GM18858 (cell line): ENCODE results near the gene ALKAL2.
A peak's percentile ranks its signal among the peaks of the same experiment; 100 is the strongest.
"Not testable (repeated sequence)": the region's sequence is repeated elsewhere in the genome, so short reads cannot be mapped to it uniquely, and the experiment has no call there.

ENCODE experiments used
- ATAC-seq: cut with Tn5 transposase; IDR thresholded peaks from one replicate; pipeline ENCODE4 v1.9.1; 2021; ENCODE audit not compliant: unreplicated experiment

Gene ALKAL2, protein sequence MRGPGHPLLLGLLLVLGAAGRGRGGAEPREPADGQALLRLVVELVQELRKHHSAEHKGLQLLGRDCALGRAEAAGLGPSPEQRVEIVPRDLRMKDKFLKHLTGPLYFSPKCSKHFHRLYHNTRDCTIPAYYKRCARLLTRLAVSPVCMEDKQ

DNA sequence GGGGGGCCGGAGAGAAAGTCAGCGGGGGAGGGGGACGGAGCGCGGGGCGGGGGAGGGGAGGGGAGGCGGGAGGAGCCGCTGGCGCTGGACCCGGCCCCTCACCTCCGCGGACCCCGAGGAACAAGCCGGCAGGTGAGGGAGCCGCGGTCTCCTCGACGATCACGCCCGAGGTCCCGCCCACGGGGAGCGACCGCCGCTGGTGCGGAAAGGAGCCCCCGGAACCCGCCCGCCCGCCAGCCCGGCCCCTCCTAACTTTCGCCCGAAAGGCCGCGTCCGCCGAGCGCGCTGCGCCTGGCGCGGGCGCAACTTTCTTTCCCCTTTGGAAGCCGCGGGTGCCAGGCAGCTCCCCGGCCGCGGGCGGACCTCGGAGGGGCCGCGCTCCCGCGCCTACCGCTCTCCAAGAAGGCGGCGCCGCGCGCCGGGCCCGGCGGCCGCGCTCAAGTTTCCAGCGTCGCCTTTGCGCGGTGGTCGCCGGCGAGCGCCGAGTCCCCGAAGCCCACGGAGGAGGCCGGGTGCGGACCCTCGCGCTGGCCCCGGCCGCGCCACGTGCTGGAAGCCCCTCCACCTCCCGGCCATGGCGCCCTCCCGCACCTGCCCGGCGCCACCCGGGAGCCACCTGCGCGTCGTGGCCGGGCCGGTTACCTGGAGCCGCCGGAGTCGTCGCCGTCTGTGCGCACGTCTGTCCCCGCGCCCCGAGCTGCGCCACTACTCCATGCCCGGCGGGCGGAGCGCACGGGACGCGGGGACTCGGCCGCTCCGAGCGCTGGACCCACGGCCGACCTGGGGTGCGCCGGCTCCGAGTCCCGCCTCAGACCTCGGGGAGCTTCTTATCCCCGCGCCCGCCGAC lies at the start of gene ALKAL2:
ALKAL2 (minus strand) TSS at position 181 of the 847 bp plus-strand sequence. CDS start 256 bp downstream, outside the sequence.
- no peak for ATAC-seq

DNA sequence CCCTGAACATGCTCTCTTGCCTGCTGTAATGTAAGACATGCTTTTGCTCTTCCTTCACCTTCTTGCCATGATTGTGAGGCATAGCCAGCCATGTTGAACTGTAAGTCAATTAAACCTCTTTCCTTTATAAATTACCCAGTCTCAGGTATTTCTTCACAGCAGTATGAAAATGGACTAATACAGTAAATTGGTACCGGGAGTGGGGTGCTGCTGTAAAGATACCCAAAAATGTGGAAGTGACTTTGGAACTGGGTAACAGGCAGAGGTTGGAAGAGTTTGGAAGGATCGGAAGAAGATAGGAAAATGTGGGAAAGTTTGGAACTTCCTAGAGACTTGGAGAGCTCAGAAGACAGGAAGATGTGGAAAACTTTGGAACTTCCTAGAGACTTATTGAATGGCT lies 49.1 kb upstream of the ALKAL2 start:
- not testable (repeated sequence) for ATAC-seq

DNA sequence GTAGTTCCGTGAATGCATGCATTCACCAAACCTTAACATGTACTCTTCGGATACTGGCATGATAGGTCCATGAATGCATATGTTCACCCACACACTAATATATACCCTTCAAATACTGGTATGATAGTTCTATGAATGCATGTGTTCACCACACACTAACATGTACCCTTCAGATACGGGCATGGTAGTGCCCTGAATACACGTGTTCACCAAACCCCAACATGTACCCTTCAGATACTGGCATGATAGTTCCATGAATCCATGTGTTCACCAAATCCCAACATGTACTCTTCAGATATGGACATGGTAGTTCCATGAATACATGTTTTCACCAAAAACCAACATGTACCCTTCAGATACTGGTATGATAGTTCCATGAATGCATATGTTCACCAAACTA lies 48.5 kb upstream of the ALKAL2 start:
- ATAC-seq: no peak

DNA sequence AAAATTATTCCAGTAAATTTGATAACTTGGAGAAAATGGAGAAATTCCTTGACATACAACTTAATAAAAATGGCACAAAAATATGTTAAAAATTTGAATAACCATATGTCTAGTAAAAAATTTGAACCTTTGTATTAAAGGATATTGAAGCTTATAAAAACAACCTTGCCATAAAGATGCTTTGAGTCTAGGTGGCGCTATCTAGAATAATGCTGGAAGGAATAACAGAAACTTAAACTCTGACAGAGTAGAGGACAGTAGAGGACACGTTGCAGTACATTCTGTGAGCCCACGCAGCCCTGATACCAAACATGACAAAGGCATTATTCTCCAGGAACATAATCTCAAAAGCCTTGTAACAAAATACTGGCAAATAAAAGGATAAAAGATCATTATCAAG lies 44.7 kb upstream of the ALKAL2 start:
- no peak for ATAC-seq

DNA sequence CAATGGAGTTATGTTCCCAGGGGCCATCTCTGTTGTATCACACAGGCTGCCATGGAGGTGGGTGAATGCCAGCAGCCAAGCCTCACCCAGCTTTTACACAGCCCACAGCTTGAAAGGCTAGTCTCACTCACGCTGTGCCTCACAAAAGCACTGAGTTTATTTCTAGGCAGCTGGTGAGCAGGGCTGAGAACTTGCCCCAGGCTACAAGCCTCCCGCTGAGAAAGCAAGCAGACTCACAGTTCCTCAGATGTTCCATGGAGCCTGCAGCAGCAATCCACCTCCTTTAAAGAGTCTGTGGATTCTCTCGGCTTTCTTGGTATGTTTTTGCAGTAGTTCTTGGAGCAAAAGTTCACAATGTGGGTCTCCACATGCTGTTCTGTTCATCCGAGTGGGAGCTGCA lies 40.9 kb upstream of the ALKAL2 start:
- ATAC-seq: no peak

DNA sequence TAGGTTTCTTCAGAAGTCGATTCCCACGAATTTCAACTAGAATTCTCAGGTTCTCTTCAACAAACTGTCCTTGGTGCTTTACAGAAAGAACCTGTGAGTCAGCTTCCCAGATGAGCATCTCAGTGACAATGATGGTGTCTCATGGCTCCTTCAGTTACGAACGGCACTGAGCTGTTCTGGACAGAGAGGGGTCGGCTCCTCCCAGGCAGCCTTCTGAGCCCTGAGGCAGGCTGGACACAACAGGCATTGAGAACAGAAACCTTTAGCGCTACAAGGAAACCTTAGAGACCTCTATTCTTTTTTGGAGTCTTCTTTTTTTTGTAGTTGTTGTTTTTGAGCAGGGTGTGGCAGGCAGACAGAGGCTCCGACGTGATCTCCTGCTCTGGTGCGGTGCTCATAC lies 35.1 kb upstream of the ALKAL2 start:
- no peak for ATAC-seq

DNA sequence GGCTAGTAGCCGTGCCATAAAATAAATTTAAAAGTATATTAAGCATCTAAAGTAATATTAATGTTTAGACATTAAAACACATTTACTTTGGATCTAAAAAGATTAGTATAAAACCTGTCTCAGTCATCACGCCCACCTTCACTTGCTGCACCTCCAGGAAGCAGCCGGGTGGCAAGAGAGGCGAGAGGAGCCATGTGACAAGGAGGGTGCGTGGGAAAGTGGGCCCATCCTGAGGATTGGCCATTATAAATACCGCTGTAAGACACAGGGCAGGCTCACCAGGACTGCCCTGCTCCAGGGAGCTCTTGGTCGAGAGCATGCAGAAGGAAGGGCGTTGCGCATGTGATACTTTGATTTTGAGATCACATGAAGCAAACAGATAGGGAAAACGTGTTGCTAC lies 34.4 kb upstream of the ALKAL2 start:
- ATAC-seq: no peak

DNA sequence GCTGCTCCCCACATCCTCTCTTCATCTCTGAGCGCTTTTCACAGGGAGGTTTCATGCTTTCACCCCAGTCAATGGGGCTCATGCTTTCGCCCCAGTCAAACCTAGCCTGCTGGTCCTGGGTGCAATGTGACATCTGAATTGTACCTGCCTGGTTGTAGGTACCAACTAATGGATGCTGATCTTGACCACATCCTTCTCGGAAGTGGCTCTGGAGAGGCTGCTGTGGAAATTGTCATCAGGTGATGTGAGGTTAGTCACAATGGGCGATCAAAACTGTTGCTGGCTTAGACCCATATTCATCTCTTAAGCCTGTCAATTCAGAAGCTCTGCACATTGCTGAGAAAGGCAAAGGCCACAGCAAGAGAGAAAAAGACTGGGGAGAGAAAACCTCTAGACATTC lies 32.7 kb upstream of the ALKAL2 start:
- no peak for ATAC-seq

DNA sequence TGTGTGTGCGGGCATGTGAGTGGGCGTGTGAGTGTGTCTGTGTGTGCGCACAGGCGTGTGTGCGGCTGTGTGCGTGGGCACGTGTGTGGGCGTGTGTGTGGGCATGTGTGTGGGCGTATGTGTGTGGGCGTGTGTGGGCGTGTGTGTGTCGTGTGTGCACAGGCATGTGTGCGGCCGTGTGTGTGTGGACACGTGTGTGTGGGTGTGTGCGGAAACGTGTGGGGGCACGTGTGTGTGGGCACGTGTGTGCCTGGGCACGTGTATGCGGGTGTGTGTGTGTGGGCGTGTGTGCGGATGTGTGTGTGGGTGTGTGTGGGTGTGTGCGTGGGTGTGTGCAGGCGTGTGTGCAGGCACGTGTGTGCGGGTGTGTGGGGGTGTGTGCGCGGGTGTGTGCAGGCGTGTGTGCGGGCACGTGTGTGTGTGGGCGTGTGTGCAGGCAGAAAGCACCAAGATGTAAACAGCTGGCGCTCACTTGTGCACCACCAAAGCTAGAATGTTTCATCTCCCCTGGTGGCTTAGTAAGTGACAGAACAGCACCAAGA lies 31.2 kb upstream of the ALKAL2 start:
- ATAC-seq: no peak

DNA sequence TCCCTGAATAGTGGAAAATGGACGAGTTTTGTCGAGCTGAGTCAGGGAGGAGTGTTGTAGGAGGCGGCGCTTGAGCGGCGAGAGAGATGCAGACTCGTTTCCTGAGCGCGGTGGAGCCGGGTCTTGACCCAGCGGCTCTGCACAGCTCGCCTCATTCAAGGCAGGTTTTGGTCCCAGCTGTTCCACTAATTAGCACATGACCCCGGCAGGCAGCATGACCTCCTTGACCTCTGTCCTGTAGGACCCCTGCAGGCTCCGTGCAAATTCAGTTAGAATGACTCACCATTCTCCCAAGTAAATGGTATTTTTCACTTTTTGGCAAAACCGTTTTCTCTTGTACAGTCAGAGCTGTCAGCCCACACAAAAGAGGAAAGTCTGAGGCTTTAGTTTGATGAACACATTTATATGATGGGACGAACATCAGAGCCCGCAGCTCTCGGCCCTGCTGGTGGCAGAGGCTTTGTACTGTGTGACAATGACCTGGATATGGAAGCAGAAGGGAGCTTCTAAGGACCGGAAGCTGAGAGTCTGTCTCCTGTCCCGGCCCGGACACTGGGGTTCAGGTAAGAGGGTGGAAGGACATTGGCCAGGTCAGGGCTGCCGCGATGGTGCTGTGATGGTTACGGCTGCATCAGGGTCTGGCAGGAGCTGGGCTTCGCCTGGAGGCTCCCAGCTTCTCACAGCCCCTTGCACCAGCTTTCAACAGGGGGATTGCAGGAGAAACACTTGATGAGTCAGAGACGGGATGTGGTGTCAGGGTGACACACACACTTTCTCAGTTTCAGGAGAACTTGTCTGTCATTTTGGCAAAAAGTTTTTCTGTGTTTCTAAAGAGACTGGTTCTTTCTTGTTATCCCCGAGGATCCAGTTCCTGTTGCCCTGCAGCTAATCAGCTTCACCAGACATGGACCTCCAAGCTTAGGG lies 29.9 kb upstream of the ALKAL2 start:
- peak; percentile 53 for ATAC-seq

DNA sequence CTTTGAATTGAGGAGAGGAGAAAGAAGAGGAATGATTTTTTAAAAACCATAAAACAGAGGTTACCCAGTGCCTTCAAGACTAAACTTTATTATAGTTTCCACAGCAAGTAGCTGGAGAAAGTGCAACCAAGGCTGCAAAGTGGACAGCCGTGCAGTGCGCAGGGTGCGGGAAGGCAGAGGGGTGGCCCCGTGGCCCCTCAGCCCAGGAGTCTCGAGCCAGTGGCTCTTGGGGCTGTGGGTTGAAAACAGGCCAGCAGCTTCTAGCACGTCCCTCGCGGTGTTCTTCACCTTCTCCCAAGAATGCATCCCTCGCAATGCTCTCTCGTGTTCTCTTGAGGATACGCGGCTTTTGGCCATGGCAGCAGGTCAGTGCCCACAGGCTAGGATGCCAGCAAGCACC lies 28.5 kb upstream of the ALKAL2 start:
- ATAC-seq: no peak

DNA sequence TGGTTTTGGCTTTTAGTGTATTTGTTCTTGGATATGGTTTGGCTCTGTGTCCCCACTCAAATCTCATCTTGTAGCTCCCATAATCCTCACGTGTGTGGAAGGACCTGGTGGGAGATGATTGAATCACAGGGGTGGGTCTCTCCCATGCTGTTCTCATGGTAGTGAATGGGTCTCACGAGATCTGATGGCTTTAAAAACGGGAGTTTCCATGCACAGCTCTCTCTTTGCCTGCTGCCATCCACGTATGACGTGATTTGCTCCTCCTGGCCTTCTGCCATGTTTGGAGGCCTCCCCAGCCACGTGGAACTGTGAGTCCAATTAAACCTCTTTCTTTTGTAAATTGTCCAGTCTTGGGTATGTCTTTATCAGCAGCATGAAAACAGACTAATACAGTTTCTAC lies 28.0 kb upstream of the ALKAL2 start:
- ATAC-seq: not testable (repeated sequence)

DNA sequence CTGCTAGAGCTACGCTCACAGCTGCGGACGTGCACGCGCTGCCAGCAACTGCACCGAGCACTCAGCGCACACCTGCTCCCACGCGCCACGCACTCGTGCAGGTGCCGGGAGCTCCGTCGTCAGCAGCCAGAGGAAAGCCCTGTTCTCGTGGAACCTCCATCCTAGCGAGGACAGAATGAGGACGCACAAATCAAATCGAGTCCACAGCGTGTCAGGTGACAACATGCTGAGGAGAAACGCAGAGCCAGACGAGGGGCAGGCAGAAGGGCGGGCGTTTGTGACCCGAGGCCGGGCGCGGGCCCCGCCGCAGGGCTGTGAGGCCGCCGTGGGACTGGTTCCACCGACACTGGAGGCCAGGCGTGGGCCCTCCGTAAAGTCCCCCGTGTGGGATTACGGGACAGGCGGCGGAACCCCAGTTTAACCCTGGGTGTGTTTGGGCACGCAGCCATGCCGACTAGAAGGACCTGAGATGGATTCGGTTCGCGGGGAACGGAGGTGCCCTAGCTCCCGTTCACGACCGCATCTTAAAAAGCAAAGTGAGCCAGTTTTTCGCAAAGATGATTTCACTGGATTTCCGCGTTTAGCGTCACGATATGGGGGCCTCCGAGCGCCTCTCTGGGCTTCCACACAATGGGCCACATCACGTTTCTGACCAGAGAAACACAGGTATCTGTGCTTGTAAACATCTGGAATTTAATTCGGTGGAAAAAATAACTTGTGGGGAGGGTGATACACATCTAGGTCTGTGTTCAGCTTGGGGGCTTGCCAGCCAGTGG lies 26.9 kb upstream of the ALKAL2 start:
- no peak for ATAC-seq

DNA sequence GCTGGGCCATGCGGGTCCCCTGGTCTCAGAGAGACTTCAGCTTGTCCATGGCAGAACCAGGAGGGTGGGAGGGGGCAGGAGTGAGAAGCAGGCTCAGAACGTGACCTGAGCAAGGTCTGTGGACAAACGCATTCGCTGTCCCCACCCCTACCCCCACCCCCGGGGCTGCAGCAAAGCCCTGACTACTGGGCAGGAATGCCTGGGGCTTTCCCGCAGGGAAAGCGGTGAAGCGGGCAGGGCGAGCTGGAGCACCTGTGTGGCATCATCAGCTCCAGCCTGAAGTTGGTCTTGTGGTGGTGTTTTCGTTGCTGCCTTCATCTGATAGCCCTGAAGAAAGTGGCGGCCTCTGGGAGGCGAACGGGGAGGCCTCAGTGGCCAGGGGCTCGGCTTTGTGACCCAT lies 26.1 kb upstream of the ALKAL2 start:
- ATAC-seq: no peak

DNA sequence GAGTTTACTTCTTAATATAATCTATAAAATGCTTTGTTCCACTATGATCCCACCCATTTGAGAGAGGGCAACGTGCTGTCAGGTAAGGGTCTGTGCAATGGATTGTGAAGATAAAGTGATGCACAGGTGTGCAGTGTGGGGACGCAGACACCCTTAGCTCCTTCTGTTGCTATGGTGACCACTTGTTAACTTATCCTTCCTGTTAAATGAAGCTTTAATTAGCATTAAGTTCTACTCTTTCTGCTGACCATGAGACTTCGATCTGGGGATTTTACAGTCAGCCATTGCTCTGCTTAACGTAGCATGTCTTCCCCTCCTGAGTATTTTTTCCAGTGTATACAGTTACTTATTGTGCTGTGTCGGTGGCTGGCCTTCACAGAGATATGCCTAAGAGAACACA lies 23.1 kb upstream of the ALKAL2 start:
- ATAC-seq: no peak

DNA sequence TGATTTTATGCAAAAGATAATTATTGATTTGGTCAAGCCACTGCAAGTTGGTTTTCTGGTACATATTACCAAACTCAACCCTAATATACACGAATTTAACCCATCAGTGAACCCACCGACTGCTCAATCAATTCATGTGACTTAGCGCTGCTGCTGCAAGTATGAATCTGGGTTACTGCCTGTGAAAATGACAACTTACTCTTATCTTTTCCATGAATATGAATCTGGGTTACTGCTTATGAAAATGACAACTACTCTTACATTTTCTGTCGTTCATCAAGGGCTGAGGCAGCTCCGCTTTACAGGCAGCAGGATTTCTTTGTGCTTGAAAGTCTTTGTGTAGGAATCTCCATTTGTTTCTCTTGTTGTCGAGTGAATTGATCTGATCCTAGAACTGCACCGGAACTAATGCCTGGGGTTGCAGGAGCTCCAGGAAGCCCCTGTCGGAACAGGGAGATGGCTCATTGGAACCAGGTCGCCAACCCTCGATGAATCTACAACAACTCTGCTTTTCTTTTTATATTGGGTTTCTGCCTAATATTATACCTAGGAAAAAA lies 22.1 kb upstream of the ALKAL2 start:
- ATAC-seq: no peak

DNA sequence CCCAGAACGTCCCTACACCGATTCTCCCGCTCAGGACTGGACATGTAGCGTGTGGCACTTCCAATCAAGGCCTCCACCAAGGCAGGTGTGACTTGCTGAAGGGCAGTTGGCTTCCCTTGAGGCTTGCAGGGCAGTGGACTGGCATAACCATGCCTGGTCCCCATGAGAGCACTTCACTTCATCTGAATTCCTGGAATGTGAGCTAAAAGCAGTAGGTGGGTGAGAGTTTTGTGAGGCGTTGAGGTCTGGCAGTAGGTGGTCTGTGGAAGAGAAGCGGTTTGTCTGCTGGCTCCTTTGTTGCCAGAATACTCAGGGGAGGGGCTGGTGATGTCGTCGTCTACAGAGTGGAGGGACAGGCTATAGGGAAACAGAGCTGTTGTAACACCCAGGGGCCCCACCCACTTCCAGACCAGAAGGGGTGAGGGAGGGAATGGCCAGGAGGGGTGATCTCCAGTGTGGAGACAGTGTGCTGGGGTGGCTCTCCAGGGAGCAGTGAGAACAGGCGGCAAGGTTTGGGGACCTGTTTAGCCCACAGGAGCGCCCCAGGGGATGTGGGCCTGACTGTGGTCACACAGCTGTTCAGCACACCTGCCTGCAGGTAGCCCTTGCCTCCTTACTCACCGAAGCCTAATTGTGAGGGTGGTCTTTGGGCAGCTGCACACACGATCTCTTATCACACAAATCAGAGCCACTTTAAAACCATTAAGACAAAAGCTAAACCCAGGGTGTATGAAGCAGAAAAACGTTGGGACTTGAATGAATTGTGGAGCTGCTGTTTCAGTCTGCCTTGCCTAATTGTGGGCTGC lies 21.5 kb upstream of the ALKAL2 start:
- no peak for ATAC-seq

DNA sequence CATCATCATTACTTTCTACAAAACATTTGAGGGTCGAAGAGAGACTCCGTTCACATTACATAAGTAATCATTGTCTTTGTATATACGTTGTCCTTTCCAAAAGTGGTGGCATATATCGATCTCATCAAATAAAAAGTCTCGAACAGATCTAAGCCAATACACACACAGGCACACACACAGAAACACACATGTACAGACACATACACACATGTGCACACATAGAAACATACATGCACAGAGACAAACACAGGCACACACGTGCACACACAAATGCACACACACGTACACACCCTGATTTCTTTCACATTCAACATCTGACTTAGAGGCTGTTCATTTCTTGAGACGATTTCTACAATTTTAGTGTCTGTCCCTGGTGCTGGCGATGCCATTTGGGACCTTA lies 17.5 kb upstream of the ALKAL2 start:
- no peak for ATAC-seq

DNA sequence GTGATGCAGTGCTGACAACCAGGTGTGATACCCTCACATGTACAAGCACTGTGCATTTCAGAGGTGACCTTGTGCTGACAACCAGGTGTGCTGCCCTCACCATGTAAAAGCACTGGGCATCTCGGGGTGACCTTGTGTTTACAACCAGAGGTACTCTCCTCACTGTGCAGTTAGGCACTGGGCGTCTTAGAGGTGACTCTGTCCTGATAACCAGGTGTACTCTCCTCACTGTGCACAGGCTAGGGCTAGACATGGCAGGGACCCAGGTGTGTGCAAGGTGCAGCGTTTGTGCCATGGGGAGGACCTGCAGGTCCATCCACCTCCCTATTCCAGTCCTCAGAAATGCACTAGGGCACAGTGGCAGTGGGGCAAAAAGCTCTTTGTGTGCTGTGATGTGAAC lies 8.5 kb upstream of the ALKAL2 start:
- no peak for ATAC-seq

DNA sequence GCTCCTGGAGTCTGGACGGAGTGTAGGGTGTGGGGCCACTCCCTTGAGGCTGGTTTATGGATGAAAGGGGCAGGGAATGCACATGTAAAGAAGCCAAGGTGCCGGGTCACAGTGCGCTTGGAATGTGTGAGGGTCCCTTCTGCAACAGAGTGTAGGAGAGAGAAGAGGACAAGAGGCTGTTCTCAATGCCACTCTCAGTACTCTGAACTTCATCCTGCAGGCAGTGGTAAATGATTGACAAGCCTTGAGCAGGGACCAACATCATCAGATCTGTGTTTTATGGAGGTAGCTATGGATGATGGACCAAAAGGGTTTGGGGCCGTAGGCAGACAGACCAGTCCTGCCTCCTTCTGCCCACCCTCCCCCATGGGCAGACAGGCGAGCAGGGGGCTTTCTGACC lies 7.2 kb upstream of the ALKAL2 start:
- no peak for ATAC-seq
